Motor neuron (in vitro differentiated cells): ENCODE measurements around the gene LIMK2. TPM values are rescaled to one million over a fixed set of nuclear protein-coding genes. Genes with fewer than 3 reads are reported as not detected.

Source experiments
- ATAC-seq, 8 experiments: fragments of 200-7000 bp; cut with Tn5 transposase; replicated peaks in 6 of 8; 2 replicates each; pipeline ENCODE4 v1.8.0; 2021; ENCODE audit warnings: mild to moderate bottlenecking in 8 of 8, moderate library complexity in 8 of 8
- H3K27ac ChIP-seq, 2 donors: fragments of 250-450 bp; sonication (Bioruptor Pico); 2 replicates each; pipeline ENCODE4 v1.9.0; 2021; ENCODE audit warnings: antibody characterized with exemption in 2 of 2, mild to moderate bottlenecking in 2 of 2, moderate library complexity in 1 of 2
- H3K4me1 ChIP-seq, 2 donors: fragments of 250-450 bp; sonication (Bioruptor Pico); replicated peaks in 1 of 2; 2 replicates each; pipeline ENCODE4 v1.6.1; 2021; ENCODE audit warnings: antibody characterized with exemption in 2 of 2, mild to moderate bottlenecking in 2 of 2, moderate library complexity in 1 of 2
- H3K4me3 ChIP-seq, 5 donors: fragments of 250-450 bp; sonication (Bioruptor Pico); 2 replicates each; pipeline ENCODE4 v1.9.0; 2021; ENCODE audit warnings: antibody characterized with exemption in 5 of 5, mild to moderate bottlenecking in 5 of 5, moderate library complexity in 4 of 5
- WGBS, 10 experiments: fragments of 450-650 bp; shearing (Covaris generic); methylation state at CpG; one replicate each; pipeline ENCODE4 v1.0.0; 2022; 5-methylcytosine and 5-hydroxymethylcytosine counted together
- in situ Hi-C, 9 experiments: fragments of 400-800 bp; cut with MboI; loops; one replicate each; pipeline ENCODE4 v1.15.0; 2021; ENCODE audit warnings: low sequenced_read_pairs in 9 of 9, low pct_unique_long_range_greater_than_20kb in 2 of 9; ENCODE audit not compliant: unreplicated experiment in 9 of 9
- total RNA-seq, 8 experiments: library from RNA; unstranded; fragments of 300-600 nt; gene quantifications; 2 replicates each; pipeline versions ENCODE4 v1.2.3 to v1.2.4, GENCODE V29; 2022

The LIMK2 gene
- total RNA-seq, 8 experiments from 2014 or later: 10.1 to 58.5 (median 26.3) TPM

DNA sequence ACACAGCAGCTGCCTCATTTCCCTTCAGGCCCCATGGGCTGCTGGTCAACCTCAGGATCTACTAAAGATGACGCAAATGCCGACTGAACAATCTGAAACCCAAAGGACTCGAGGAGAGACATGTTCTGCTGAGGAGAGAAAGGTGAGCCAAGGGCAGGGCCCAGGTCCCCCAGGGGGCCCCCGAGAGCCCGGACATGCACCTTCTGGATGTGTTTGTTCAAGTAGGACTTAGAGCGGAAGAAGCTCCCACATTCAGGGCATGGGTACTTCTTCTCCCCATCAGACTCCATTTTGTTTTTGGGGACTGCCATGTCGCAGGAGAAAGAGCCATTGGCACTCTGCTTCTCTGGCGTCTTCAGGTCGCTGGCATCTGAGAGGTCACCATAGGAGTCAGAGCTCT, 114.8 kb downstream of the LIMK2 start:
- no peak for ATAC-seq
- Histone ChIP-seq H3K27ac (no peak overlapping the region), H3K4me1 (no peaks in the 10 kb centered on the region), H3K4me3 (no peak overlapping the region)
- in situ Hi-C loops: no loop called here
- WGBS, 10 experiments: 100% methylated on average over 1 to 7 of the region's 9 CpGs; no CpG with 5 or more reads in 6 of the 10 experiments

DNA sequence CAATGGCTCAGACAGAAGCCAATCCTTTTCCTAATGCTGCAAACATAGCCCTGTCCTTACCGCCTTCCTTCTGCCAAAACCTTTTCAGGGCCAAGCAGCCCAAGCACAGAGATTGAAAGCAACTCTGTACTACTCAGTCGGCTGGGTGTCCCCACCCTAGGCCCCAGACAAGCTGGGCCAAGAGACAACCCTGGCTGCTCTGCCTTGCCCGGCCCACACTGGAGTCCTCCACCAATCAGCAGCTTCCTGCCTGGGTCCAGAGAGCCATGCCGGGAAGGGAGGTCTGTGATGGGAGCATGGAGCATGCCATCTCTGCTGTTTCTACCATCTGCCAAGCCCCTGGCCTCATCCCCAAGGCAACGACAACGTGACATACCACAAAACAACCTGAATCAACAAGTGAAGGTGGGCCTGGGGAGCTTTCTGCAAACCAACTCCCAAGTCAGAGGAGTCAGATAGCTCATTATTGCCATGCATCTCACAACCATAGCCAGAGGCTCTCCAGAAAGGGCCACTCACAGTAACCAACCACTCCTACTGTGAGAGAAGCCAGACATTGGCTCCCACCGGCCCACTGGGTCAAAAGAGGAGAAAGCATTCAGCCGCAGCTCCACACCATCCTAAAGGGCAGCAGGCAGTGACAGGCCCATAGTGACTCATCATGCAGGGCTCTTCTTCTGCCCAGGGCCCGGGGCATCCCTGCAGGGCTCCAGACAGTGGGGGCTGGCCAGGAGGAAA, 115.9 kb downstream of the LIMK2 start:
- Histone ChIP-seq H3K27ac (no peak overlapping the region), H3K4me3 (no peak overlapping the region), H3K4me1 (no peaks in the 10 kb centered on the region)
- in situ Hi-C loops: no loop called here
- ATAC-seq: peak in 5 of 8 experiments; percentile 28 to 96 (median 79)
- 55 to 100% (median 82%) methylated on average over 1 to 7 of the region's 9 CpGs; no CpG with 5 or more reads in 2 of the 10 experiments for WGBS, 10 experiments

DNA sequence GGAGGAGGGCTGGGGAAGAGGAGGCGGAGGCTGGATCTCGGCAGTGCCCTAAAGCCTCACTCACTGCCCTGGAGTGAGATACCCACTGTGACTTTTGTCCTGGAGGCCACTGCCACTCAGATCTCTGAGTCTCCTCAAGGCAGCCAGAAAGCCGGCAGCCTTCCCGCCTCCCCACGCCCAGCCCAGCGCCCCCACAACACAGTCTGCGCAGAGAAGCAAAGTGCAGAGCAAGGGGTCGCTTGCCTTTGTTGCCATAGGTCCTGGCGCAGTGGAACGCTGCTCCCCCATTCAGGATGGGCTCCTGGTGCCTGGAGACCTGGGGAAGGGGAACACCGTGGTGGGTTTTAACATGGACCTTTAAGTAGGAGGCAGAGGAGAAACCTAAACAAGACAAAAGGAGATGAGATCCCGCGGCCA, 116.5 kb downstream of the LIMK2 start:
- no peak overlapping the region for H3K27ac ChIP-seq
- ATAC-seq: no peak
- H3K4me3 ChIP-seq: no peak overlapping the region
- H3K4me1 ChIP-seq: no peaks in the 10 kb centered on the region
- in situ Hi-C loops: no loop called here
- WGBS, 10 experiments: 20 to 100% (median 92%) methylated on average over 1 to 8 of the region's 13 CpGs; no CpG with 5 or more reads in 4 of the 10 experiments

DNA sequence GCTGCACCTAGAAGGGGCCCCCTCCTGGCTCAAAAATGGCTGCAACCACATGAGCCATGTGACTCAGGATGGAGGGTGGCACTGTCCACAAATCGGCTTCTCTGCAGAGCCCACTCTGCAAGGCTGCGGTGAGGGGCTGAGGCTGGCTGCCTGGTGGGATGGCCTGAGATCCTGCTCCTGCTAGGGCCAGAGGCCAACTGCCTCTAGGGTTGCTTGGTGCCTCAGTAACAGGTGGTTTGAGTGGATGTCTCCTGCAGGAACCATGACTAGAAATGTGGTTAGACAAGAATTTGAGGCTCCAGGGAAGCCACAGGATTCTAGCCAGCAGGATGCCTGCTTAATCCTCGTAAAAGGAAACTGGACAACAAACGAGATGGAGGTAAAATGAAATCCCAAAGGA, 116.9 kb downstream of the LIMK2 start:
- ATAC-seq: no peak
- 73 to 100% (median 80%) methylated on average over 1 to 3 of the region's 4 CpGs; no CpG with 5 or more reads in 6 of the 10 experiments for WGBS, 10 experiments
- H3K4me1 ChIP-seq: no peaks in the 10 kb centered on the region
- no peak overlapping the region for H3K4me3 ChIP-seq
- in situ Hi-C loops: no loop called here
- H3K27ac ChIP-seq: no peak overlapping the region

Other genes with a start within 250 kb of the LIMK2 start
- 10 to 100 TPM; 17.5 to 38.5 (median 28.3) TPM for gene MORC2, start 243.5 kb upstream of the LIMK2 start, total RNA-seq
- gene TUG1, start 243.0 kb upstream of the LIMK2 start, total RNA-seq: 10 to 100 TPM; 50.0 to 98.1 (median 76.4) TPM
- gene SMTN, start 131.0 kb upstream of the LIMK2 start, total RNA-seq: 10 to 100 TPM in 4 of 8 experiments, 1 to 10 TPM in 4; 3.2 to 16.9 (median 9.9) TPM
- 100 to 1,000 TPM in 2 of 8 experiments, 10 to 100 TPM in 6; 17.1 to 366 (median 42.5) TPM for gene SELENOM, start 104.7 kb upstream of the LIMK2 start, total RNA-seq
- 1 to 10 TPM; 1.2 to 6.0 (median 3.6) TPM for gene INPP5J, start 89.3 kb upstream of the LIMK2 start, total RNA-seq
- gene PLA2G3, start 71.8 kb upstream of the LIMK2 start, total RNA-seq: under 1 TPM; 0.05 to 0.90 (median 0.29) TPM
- gene RNF185, start 52.1 kb upstream of the LIMK2 start, total RNA-seq: 10 to 100 TPM; 15.9 to 34.7 (median 18.1) TPM
- 10 to 100 TPM in 1 of 8 experiments, 1 to 10 TPM in 7; 2.4 to 15.9 (median 5.6) TPM for gene PIK3IP1, start 80.2 kb downstream of the LIMK2 start, total RNA-seq
- 10 to 100 TPM in 7 of 8 experiments, 1 to 10 TPM in 1; 4.7 to 69.6 (median 31.9) TPM for gene PATZ1, start 134.0 kb downstream of the LIMK2 start, total RNA-seq
- gene DRG1, start 187.3 kb downstream of the LIMK2 start, total RNA-seq: 10 to 100 TPM; 56.4 to 84.8 (median 67.7) TPM